HG02938 (cell line): Measurements from ENCODE around the gene OR6C74.

Experiments
- ATAC-seq: cut with Tn5 transposase; IDR thresholded peaks from one replicate; pipeline ENCODE4 v1.9.1; 2021; ENCODE audit warnings: mild to moderate bottlenecking, moderate library complexity; ENCODE audit not compliant: unreplicated experiment

OR6C74 gene

DNA sequence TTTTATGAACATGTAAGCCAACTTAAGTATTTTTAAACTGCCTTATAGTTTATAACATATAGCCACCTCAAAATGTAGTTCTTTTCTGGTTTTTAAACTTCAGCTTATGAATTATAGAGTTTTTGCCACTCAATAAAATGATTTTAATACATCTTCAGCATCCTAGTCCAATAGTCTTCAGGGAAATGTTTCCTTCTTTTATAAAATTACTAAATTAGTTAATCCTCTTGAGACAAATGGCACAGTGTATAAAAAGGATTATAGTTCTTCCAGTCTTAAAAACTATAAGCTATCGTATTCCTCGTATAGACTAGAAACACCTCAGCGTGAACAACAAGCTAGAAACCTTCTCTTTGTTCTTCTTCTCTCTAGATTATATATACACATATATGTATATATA, at the start of gene OR6C74:
TSS of gene OR6C74 (plus strand) at position 301 of the 400 bp plus-strand sequence. CDS start 2,679 bp downstream, outside the sequence.
- no peak for ATAC-seq

DNA sequence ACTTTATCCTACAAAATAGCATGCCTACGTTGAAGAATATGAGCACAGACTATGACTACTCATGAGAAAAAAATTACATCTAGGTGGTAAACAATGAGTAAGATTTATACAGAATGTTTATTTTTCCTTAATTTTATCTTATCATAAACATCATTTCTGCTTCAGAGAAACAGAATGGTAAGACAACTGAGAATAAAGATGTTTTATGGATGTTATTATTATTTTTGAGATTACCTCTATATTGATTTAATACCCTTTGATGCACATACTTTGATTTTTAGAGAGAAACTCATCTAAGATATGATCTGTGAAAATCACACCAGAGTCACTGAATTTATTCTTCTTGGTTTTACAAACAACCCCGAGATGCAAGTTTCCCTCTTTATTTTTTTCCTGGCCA, 23.7 kb upstream of the OR6C74 start, which contains the start of gene OR10A7:
TSS of gene OR10A7 (plus strand) at position 301 of the 400 bp plus-strand sequence. CDS start at position 301, 0 bp downstream.
- no peak for ATAC-seq

DNA sequence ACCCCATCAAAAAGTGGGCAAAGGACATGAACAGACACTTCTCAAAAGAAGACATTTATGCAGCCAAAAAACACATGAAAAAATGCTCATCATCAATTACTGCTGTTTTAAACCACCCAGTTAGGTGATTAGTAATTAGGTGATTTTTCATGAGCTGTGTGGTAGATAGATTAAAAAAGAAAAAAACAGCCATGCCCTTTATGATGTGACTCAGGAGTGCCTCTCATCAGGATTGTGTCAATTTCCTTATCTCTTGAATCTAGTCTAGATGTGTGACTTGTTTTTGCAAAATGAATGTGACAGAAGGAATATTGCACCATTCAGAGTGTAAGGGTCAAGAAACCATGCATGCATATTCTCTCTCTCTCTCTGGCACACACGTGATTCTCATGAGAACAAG, 17.9 kb upstream of the OR6C74 start:
- no peak for ATAC-seq

DNA sequence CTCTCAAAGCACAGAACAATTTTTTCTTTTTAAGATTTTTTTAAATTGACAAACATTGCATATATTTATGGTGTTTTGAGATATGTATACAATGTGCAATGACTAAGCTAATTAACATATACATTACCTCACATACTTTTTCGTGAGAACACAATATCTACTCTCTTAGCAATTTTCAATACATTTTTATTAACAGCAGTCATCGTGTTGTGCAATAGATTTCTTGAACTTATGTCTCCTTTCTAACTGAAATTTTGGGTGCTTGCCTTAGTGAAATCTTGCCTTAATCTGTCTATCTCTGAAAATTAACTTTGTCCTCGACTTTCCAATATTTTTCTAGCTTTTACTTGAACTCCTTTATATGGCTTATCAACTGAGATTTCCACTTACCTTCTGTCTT, 16.8 kb upstream of the OR6C74 start:
- no peak for ATAC-seq

DNA sequence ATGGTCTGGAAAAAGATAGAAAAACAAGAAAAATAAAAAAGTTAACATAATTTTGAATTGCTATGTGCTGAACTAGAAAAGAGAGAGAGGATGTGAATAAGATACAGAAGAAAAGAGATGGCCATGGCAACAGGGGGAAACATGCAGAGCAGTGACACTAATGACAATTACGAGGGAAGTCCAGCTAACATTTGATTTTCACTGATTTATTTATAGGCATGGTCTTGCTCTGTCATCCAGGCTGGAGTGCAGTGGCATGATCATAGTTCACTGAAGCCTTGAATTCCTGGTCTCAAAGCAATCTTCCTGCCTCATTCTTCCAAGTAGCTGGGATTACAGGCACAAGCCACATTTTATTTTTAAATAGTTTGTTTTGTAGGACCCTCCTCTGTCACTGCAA, 1.8 kb downstream of the OR6C74 start:
- no peak for ATAC-seq

DNA sequence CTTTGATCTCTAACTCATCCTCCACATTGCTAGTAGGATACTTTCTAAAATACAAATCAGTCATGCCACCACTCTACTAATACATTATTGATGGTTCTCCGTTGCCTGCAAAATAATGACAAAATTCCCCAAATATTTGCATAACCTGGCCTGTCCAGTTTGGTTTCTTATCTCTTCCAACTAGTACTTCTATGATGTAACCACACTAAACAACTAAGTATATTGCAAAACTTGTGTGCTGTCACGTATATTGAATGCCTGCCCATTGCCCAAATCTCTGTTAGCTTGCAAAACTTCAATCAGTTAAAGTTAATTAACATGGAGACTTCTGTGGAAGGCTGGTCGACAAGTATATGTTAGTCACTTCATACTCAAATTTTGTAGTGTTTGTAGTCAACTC, 6.5 kb downstream of the OR6C74 start:
- ATAC-seq, result no peak

DNA sequence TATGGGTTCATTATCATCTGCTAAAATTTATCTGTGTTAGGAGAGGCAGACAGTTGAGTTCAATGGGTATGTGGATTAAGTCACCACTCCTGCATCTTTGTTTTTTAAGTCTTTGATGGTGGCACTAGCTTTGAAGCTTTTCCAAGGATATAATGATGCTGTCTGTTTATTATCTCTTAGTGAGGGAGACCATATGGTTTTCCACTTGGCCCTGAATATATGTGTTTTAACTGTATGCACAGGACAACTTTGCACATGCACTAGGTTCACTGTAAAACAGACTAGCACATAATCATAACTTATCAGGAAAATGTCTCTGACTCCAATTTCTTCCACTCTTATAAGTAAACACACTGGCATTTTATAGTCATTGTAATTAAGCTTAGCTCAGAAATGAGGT, 8.9 kb downstream of the OR6C74 start:
- no peak for ATAC-seq

DNA sequence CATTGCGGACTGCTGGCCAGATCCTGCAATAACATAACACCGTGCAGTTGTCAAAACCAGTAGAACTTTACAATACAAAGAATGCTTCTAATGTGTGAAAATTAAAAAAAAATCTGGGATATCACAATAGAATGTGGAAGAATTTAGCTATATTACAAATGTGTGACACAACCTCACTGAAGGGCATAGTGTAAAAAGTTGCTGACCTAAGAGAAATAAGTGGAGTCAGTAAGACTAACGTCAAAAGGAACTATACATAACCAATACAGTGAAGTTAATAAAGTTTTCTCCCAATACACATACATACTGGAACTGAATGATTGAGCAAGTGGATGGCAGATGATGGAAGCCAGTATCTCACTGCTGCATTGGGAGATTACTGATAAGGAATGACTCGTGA, 12.4 kb downstream of the OR6C74 start:
- no peak for ATAC-seq

DNA sequence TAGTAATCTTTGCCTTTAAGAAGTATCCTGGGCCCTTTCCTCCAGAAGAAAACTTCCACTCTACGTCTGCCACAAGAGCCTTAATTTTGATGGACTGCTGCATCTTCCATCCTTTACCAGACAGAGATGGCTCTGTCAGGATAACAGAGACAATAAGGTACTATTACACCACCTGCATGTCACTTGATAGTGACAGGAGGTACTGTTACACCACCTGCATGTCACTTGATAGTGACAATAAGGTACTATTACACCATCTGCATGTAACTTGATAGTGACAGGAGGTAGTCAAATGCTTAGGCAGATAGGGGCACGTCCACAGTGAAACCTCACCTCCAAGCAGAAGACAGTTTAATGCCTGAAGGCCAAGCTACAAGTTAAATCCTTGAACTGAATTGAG, 13.9 kb downstream of the OR6C74 start:
- no peak for ATAC-seq

DNA sequence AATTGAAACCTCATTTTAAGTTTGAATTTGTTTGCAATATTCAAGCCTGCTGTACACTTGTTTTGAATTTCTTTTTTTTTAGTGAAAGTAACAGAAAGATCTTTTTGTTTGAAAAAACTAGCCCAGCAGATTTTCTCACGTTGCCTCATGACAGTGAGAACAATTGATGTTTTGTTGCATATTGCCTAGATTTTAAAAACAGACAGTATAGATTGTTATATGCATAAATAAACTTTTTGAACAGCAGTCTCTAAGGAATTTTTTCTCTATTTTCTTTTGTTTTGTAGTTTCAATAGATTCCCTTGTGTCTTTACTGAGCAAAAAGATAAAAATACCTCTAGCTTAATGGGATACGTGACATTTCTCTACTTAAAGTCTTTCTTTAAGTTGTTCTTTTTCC, 36.6 kb downstream of the OR6C74 start:
- no peak for ATAC-seq

DNA sequence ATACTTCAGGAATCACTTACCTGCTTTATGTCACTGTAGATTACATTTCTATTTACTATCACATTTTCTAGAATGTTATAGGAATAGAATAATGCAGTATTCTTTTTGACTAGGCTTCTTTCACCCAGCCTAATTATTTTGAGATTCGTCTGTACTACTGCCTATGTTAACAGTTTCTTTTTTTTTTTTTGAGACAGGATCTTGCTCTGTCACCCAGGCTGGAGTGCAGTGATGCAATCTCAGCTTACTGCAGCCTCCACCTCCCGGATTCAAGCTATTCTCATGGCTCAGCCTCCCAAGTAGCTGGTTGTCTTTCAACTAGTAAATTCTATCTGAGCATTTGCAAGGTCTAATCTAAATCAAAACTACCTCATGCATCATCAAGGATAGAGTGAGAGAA, 45.6 kb downstream of the OR6C74 start:
- ATAC-seq, result no peak
